ENCODE measurements around the gene ZFP62. TPM values are rescaled to one million over a fixed set of nuclear protein-coding genes. Genes with fewer than 3 reads are reported as not detected.

The ZFP62 gene
- total RNA-seq, 2 donors from 2014 or later = 10.6 to 13.1 TPM

Other genes with a start within 250 kb of the ZFP62 start
- gene FLT4, start 211.7 kb downstream of the ZFP62 start, total RNA-seq = 1 to 10 TPM; 2.0 to 4.2 TPM
- not detected for gene OR2Y1, start 121.2 kb downstream of the ZFP62 start, total RNA-seq
- gene MGAT1, start 58.5 kb downstream of the ZFP62 start, total RNA-seq = 100 to 1,000 TPM in 1 of 2 donors, 10 to 100 TPM in 1; 84.1 to 130 TPM
- under 1 TPM; 0.48 to 0.59 TPM for gene BTNL8, start 37.9 kb upstream of the ZFP62 start, total RNA-seq
- gene BTNL3, start 127.6 kb upstream of the ZFP62 start, total RNA-seq = not detected
- 10 to 100 TPM in 1 of 2 donors, 1 to 10 TPM in 1; 5.3 to 23.5 TPM for gene BTNL9, start 179.0 kb upstream of the ZFP62 start, total RNA-seq

Data from right atrium auricular region (tissue), 2 donors.